GM18499 (cell line): ENCODE results near the gene S100G.
"Not testable (repeated sequence)": the region's sequence is repeated elsewhere in the genome, so short reads cannot be mapped to it uniquely, and the experiment has no call there.

Source experiments
- ATAC-seq: cut with Tn5 transposase; IDR thresholded peaks from one replicate; pipeline ENCODE4 v1.9.1; 2021; ENCODE audit warnings: moderate number of reproducible peaks; ENCODE audit not compliant: insufficient read depth, unreplicated experiment

Gene S100G

GRCh38 chrX:16649858-16650257 is at the start of gene S100G:
Gene S100G, plus strand, starts transcription at chrX:16650158. Its CDS starts 849 bp downstream, at chrX:16651007.
- ATAC-seq: no peak

GRCh38 chrX:16601885-16602284 is 48.1 kb upstream of the S100G start:
- ATAC-seq: no peak

GRCh38 chrX:16603235-16603634 is 46.7 kb upstream of the S100G start:
- ATAC-seq: not testable (repeated sequence)

GRCh38 chrX:16603822-16604221 is 46.1 kb upstream of the S100G start:
- ATAC-seq: no peak

GRCh38 chrX:16604337-16604736 is 45.6 kb upstream of the S100G start:
- ATAC-seq: no peak

GRCh38 chrX:16606142-16606720 is 43.7 kb upstream of the S100G start:
- ATAC-seq: no peak

GRCh38 chrX:16610121-16610621 is 39.8 kb upstream of the S100G start:
- no peak for ATAC-seq

- ATAC-seq: not testable (repeated sequence)
These were observed 39.3 kb upstream of the S100G start for GRCh38 chrX:16610654-16611053.

GRCh38 chrX:16612257-16612897 is 37.6 kb upstream of the S100G start:
- no peak for ATAC-seq

- ATAC-seq: no peak
These were observed 32.6 kb upstream of the S100G start for GRCh38 chrX:16617382-16617781.

- ATAC-seq: no peak
These were observed 31.5 kb upstream of the S100G start for GRCh38 chrX:16618422-16618821.

- ATAC-seq: no peak
These were observed 30.9 kb upstream of the S100G start for GRCh38 chrX:16619024-16619423.

GRCh38 chrX:16628511-16628910 is 21.4 kb upstream of the S100G start:
- ATAC-seq: not testable (repeated sequence)

- ATAC-seq: no peak
These were observed 20.9 kb upstream of the S100G start for GRCh38 chrX:16628946-16629595.

- no peak for ATAC-seq
These were observed 20.0 kb upstream of the S100G start for GRCh38 chrX:16629909-16630308.

GRCh38 chrX:16633754-16634153 is 16.2 kb upstream of the S100G start:
- no peak for ATAC-seq

GRCh38 chrX:16635040-16635439 is 14.9 kb upstream of the S100G start:
- ATAC-seq: no peak

- no peak for ATAC-seq
These were observed 14.4 kb upstream of the S100G start for GRCh38 chrX:16635596-16635995.

GRCh38 chrX:16638533-16638932 is 11.4 kb upstream of the S100G start:
- ATAC-seq: no peak

GRCh38 chrX:16639966-16640365 is 10.0 kb upstream of the S100G start:
- ATAC-seq: no peak

GRCh38 chrX:16640823-16641222 is 9.1 kb upstream of the S100G start:
- no peak for ATAC-seq

- no peak for ATAC-seq
These were observed 6.8 kb upstream of the S100G start for GRCh38 chrX:16643176-16643575.
